Esophagus squamous epithelium (tissue), 4 donors: ENCODE data around the gene ZNF106.

ENCODE experiments used
- POLR2A ChIP-seq, 4 donors: fragments of 450-650 bp; IDR thresholded peaks; one replicate each; pipeline ENCODE4 v1.6.1; 2017; ENCODE audit warnings: antibody characterized with exemption in 4 of 4, mild to moderate bottlenecking in 4 of 4, moderate library complexity in 3 of 4
- TF ChIP-seq, protein P1 (sequence below), 6 experiments: fragments of 450-650 bp in 4 of 6; fragments of 200-600 bp in 2 of 6; sonication (generic) in 2 of 6; IDR thresholded peaks; one replicate each; pipeline ENCODE4 v1.5.1; 2016 to 2019; ENCODE audit warnings: antibody characterized with exemption in 6 of 6, mild to moderate bottlenecking in 4 of 6, moderate library complexity in 4 of 6

DNA sequence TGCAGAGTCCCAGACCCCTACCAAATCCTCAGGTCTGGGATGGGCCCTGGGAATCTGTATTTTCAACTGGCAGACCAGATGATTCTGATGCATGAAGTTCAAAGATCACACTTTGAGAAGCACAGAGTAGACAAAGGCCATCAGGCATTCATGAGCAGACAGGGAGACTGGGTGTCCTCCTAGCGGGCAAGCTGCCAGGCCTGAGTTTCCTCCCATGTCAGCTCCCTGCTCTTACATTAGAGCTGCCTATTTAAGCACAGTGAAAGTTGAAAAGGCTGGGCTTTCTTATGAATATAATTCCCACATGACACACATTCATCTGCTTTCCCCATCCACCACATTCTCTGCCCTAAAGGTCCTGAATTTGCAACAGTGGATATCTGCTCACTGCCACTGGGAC is 117.7 kb downstream of the ZNF106 start:
- TF ChIP-seq, protein P1, sequence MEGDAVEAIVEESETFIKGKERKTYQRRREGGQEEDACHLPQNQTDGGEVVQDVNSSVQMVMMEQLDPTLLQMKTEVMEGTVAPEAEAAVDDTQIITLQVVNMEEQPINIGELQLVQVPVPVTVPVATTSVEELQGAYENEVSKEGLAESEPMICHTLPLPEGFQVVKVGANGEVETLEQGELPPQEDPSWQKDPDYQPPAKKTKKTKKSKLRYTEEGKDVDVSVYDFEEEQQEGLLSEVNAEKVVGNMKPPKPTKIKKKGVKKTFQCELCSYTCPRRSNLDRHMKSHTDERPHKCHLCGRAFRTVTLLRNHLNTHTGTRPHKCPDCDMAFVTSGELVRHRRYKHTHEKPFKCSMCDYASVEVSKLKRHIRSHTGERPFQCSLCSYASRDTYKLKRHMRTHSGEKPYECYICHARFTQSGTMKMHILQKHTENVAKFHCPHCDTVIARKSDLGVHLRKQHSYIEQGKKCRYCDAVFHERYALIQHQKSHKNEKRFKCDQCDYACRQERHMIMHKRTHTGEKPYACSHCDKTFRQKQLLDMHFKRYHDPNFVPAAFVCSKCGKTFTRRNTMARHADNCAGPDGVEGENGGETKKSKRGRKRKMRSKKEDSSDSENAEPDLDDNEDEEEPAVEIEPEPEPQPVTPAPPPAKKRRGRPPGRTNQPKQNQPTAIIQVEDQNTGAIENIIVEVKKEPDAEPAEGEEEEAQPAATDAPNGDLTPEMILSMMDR (IDR thresholded peaks at IDR 0.05): no peak
- no peak for TF ChIP-seq POLR2A (IDR thresholded peaks at IDR 0.05)
